ENCODE results near the gene P3R3URF.

P3R3URF gene

GRCh38 chr1:46131712-46132528 lies 44.4 kb downstream of the P3R3URF start:
- TF ChIP-seq ZFP30 (CRISPR knock-in tag; IDR thresholded peaks at IDR 0.05) (0 out of 2 replicates have a peak, but pooled peaks have one; percentile 20), BACH2 (CRISPR knock-in tag; IDR thresholded peaks at IDR 0.05; ENCODE audit: borderline replicate concordance) (no peak)
- TF ChIP-seq, protein P1, sequence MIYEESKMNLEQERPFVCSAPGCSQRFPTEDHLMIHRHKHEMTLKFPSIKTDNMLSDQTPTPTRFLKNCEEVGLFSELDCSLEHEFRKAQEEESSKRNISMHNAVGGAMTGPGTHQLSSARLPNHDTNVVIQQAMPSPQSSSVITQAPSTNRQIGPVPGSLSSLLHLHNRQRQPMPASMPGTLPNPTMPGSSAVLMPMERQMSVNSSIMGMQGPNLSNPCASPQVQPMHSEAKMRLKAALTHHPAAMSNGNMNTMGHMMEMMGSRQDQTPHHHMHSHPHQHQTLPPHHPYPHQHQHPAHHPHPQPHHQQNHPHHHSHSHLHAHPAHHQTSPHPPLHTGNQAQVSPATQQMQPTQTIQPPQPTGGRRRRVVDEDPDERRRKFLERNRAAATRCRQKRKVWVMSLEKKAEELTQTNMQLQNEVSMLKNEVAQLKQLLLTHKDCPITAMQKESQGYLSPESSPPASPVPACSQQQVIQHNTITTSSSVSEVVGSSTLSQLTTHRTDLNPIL (CRISPR knock-in tag; IDR thresholded peaks at IDR 0.05; ENCODE audit: low read depth) = peak; percentile 47; the same call in 1 of the 2 replicates
- ATAC-seq = peak; percentile 30

DNA sequence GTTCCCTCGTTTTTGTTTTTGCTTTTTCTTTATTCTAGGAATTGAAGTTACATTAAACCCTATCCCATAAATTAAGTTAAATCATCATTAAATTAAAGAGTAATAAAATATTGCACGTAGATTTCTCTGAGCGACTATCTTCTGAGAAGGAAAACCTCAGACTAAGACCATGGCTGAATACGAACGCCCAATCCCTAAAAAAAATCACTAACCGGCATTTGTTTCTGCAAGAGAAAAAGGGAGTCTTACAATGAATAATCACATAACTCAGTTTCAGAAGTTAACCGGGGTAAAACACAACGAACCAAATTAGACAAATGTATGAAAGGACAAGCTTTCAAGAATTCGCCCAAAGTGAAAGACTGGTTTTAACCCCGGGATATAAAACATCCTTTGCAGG lies 45.2 kb downstream of the P3R3URF start:
- TF ChIP-seq, protein P2, sequence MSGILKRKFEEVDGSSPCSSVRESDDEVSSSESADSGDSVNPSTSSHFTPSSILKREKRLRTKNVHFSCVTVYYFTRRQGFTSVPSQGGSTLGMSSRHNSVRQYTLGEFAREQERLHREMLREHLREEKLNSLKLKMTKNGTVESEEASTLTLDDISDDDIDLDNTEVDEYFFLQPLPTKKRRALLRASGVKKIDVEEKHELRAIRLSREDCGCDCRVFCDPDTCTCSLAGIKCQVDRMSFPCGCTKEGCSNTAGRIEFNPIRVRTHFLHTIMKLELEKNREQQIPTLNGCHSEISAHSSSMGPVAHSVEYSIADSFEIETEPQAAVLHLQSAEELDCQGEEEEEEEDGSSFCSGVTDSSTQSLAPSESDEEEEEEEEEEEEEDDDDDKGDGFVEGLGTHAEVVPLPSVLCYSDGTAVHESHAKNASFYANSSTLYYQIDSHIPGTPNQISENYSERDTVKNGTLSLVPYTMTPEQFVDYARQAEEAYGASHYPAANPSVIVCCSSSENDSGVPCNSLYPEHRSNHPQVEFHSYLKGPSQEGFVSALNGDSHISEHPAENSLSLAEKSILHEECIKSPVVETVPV (CRISPR knock-in tag; IDR thresholded peaks at IDR 0.05) = no peak
- TF ChIP-seq ZFP3 (CRISPR knock-in tag; IDR thresholded peaks at IDR 0.05) = no peak
- ATAC-seq = no peak

DNA sequence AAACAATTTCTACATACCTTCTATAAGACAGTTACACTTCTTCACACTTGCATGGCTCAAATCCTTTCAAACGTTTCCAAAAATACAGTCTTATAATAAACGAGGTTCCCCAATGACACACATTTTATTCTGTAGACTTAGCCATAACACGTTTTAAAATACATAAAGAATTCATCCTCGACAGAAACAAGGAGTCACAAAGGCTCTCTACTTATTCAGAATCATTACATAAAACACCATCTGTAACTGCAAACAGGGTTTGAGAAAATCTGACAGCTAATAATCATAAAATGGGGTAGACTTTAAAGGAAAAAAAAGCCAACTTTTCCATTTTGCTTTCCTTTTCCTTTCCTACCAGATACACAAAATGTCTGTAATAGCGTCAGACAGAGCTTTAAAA lies 45.7 kb downstream of the P3R3URF start:
- TF ChIP-seq PPARA (CRISPR knock-in tag; IDR thresholded peaks at IDR 0.05; ENCODE audit: borderline replicate concordance) = no peak
- TF ChIP-seq ZNF70 (CRISPR knock-in tag; IDR thresholded peaks at IDR 0.05) = no peak
- TF ChIP-seq POU6F1 (CRISPR knock-in tag; IDR thresholded peaks at IDR 0.05; ENCODE audit: borderline replicate concordance, low read depth) = no peak
- TF ChIP-seq, protein P1 (CRISPR knock-in tag; IDR thresholded peaks at IDR 0.05; ENCODE audit: low read depth) = no peak
- ATAC-seq = no peak

GRCh38 chr1:46130121-46130520 lies 46.2 kb downstream of the P3R3URF start:
- TF ChIP-seq, protein P2 (CRISPR knock-in tag; IDR thresholded peaks at IDR 0.05) = no peak
- TF ChIP-seq GLIS3 (CRISPR knock-in tag; IDR thresholded peaks at IDR 0.05) (no peak), PPARA (CRISPR knock-in tag; IDR thresholded peaks at IDR 0.05; ENCODE audit: borderline replicate concordance) (no peak), OSR1 (CRISPR knock-in tag; IDR thresholded peaks at IDR 0.05) (no peak), ZNF8 (CRISPR knock-in tag; IDR thresholded peaks at IDR 0.05) (no peak), ZFP30 (CRISPR knock-in tag; IDR thresholded peaks at IDR 0.05) (no peak), TCF4 (CRISPR knock-in tag; IDR thresholded peaks at IDR 0.05; ENCODE audit: borderline replicate concordance) (no peak), SNAI2 (CRISPR knock-in tag; IDR thresholded peaks at IDR 0.05) (no peak), BACH2 (CRISPR knock-in tag; IDR thresholded peaks at IDR 0.05; ENCODE audit: borderline replicate concordance) (no peak), POU6F1 (CRISPR knock-in tag; IDR thresholded peaks at IDR 0.05; ENCODE audit: borderline replicate concordance, low read depth) (no peak), CSDC2 (CRISPR knock-in tag; IDR thresholded peaks at IDR 0.05) (no peak), RARB (CRISPR knock-in tag; IDR thresholded peaks at IDR 0.05) (no peak), ZNF70 (CRISPR knock-in tag; IDR thresholded peaks at IDR 0.05) (no peak)
- TF ChIP-seq, protein P1 (CRISPR knock-in tag; IDR thresholded peaks at IDR 0.05; ENCODE audit: low read depth) = no peak

More at GRCh38 chr1:46130121-46130520, 46.2 kb downstream of the P3R3URF start:
- ATAC-seq = no peak

Data from SK-N-SH treated with all-trans-retinoic acid at 6 μM for 48 hours (cell line).